ENCODE measurements around the gene MMD2.

The MMD2 gene

DNA sequence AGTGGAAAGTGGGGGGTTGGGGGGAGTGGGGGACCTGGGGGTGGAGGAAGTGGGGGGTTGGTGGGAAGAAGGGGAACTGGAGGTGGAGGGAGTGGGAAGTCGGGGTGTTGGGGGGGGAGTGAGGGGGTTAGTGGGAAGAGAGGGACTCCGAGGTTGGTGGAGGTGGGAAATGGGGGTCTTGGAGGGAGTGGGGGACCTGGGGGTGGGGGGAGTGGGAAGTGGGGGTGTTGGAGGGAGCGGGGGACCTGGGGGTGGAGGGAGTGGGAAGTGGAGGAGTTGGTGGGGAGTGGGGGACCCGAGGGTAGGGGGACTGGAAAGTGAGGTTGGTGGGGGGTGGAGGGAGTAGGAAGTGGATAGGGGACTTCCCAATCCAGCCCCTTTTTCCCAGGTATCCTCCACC, 906 bp upstream of the MMD2 start:
- no peak for DNase-seq (ENCODE audit: extremely low read depth in 1 of 2, low read depth in 1 of 2)

- no peak for DNase-seq (ENCODE audit: extremely low read depth in 1 of 2, low read depth in 1 of 2)
Observed at GRCh38 chr7:4959306-4959705, 319 bp upstream of the MMD2 start.

DNA sequence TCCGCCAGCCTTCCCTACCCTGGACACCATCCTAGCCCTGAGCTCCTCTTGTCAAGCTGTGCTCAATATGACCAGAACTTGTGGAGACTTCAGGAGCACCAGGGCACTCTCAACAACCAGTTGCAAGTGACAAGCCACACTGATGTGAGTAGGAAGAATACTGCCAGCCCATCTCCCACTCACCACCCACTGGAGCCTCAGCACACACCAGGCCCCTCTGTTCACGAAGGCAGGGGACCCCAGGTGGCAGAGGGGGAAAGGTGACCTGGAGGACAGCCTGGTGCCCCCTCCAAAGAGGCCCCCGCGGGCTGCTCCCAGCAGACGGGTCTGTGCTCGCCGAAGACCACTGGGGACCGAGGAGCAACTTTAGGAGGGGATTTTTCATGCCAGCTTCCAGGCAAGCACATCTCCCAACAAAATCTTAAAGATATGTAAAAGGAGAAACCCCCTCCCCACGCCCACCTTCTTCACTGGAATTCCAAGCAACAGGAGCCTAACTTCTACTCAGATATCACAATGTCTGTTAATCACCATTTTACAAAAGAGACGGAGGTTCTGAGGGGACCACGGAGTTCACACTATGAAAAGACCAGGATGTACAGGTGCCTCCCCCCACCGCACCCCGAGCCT, 1.0 kb downstream of the MMD2 start:
- no peak for DNase-seq (ENCODE audit: extremely low read depth in 1 of 2, low read depth in 1 of 2)

DNA sequence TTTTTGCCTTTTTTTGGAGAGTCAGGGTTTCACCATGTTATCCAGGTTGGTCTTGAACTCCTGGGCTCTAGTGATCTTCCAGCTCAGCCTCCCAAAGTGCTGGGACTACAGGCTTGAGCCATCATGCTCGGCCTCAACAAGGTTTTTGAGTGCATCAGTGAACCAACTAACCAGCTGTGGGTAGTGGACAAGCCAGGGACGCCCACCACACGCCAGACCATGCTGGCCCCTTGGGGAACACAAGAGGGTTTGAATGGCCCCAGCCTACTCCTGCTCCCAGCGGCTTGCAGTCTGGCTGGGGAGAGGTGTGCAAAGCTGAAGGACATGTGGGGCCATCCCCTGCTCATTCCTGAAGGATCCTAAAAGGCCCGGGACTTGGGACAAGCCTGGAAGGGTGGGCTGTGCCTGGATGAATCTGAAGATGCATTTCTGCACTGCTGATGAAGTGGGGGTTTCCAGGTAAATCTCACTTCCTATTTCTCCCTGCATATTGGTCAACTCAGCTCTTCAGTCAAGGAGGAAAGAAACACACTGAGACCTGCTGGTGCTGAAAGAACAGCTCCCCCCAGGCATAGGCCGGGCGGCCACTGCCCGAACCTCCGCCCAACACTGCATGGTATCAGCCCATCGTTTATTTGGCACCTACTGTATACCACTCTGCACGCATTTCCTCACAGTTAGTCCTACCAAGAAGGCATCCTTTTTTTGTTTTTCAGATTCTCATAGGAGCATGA, 6.9 kb downstream of the MMD2 start:
- no peak for DNase-seq (ENCODE audit: extremely low read depth in 1 of 2, low read depth in 1 of 2)

GRCh38 chr7:4951304-4951703, 7.7 kb downstream of the MMD2 start:
- no peak for DNase-seq (ENCODE audit: extremely low read depth in 1 of 2, low read depth in 1 of 2)

- no peak for DNase-seq (ENCODE audit: extremely low read depth in 1 of 2, low read depth in 1 of 2)
Observed at GRCh38 chr7:4948402-4948801, 10.6 kb downstream of the MMD2 start.

- DNase-seq (ENCODE audit: extremely low read depth in 1 of 2, low read depth in 1 of 2), result no peak
Observed at GRCh38 chr7:4945949-4946348, 13.0 kb downstream of the MMD2 start.

- no peak for DNase-seq (ENCODE audit: extremely low read depth in 1 of 2, low read depth in 1 of 2)
Observed at GRCh38 chr7:4944939-4945338, 14.0 kb downstream of the MMD2 start.

GRCh38 chr7:4943297-4943696, 15.7 kb downstream of the MMD2 start:
- no peak for DNase-seq (ENCODE audit: extremely low read depth in 1 of 2, low read depth in 1 of 2)

DNA sequence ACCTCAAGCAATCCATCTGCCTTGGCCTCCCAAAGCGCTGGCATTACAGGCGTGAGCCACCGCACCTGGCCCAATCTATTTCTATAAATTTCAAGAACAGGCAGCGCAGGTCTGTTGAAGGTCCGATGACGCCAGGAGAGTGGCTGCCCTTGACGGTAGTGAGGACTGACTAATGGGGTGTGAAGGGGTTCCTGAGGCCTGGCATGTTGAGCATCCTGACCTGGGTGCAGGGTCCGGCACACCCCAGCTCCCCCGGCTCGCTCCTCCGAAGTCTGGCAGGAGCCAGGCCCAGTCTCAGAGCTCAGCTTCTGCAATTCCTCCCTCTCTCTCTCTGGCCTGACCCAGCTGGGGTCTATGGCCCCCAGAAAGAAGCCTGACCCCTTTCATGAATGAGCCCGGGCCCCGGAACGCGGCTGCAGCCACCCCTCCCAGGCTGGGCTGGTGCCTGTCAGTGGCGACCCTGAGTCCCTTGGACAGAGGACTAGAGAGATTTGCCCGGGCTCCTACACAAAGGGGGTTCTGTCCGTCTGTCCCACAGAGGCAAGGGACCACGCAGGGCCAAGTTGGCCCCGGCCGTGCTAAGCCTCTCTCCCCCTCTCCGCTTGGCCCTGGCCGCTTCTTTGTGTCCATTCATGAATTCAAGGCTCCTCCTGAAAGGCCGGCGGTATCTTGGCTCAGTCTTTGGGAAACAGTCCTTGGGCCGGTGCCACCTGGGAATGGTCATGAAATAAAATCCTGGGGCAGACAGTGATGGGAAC, 18.8 kb downstream of the MMD2 start:
- no peak for DNase-seq (ENCODE audit: extremely low read depth in 1 of 2, low read depth in 1 of 2)

GRCh38 chr7:4937411-4937810, 21.6 kb downstream of the MMD2 start:
- no peak for DNase-seq (ENCODE audit: extremely low read depth in 1 of 2, low read depth in 1 of 2)

DNA sequence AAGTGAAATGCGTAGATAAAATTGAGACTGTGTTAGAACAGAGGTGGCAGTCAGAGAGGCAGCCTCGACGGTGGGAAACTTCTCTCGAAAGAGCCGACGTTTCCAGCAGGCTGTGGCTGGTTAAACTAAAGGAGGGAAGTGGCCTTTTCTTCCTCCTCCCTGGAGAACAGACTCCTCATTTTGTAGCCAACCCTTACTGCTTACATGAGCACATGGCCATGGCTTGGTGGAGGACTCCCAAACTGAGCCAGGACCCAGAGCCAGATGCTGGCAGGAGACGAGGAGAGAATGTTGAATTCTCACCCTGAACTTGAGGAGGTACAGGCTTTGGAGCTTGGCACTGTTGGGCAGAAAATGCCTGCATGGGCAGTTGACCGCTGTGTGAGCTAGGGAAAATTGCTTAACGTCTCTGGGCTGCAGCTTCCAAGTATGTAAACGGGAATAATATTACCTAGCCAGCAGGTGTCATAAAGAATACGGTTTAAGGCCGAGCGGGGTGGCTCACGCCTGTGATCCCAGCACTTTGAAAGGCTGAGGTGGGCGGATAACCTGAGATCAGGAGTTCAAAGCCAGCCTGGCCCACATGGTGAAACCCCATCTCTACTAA, 24.5 kb downstream of the MMD2 start:
- DNase-seq (ENCODE audit: extremely low read depth in 1 of 2, low read depth in 1 of 2), result no peak

- no peak for DNase-seq (ENCODE audit: extremely low read depth in 1 of 2, low read depth in 1 of 2)
Observed at GRCh38 chr7:4931943-4932342, 27.0 kb downstream of the MMD2 start.

DNA sequence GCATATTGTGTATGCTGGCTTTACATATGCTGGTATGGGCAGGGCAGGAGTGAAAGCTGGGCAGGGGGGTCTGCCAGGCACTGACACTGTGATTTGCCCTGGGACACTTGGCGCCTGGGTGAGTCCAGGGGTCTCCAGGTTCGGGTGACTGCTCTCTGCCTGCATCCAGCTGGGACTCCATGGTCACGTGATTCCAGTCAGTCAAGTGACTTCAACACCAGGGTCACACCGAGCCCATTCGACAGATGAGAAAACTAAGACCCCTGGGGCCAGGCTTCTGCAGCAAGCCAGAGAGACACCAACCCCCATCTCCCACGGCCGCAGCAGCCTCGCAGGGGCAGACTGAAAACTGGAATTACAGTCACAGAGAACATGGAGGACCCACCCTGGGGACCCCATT, 30.0 kb downstream of the MMD2 start:
- DNase-seq (ENCODE audit: extremely low read depth in 1 of 2, low read depth in 1 of 2), result no peak

DNA sequence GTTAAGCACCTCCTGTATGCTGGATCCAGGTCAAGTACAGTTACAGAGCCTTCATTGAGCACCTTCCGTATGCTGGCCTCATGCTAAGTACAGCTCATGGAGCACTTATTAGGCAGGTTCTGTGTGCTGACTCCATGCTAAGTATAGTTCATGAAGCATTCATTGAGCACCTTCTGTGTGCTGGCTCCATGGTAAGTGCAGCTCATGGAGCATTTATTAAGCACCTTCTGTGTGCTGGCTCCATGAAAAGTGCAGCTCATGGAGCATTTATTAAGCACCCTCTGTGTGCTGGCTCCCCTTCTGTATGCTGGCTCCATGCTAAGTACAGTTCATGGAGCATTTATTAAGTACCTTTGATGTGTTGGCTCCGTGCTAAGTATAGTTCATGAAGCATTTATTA, 30.5 kb downstream of the MMD2 start:
- DNase-seq (ENCODE audit: extremely low read depth in 1 of 2, low read depth in 1 of 2), result no peak

DNA sequence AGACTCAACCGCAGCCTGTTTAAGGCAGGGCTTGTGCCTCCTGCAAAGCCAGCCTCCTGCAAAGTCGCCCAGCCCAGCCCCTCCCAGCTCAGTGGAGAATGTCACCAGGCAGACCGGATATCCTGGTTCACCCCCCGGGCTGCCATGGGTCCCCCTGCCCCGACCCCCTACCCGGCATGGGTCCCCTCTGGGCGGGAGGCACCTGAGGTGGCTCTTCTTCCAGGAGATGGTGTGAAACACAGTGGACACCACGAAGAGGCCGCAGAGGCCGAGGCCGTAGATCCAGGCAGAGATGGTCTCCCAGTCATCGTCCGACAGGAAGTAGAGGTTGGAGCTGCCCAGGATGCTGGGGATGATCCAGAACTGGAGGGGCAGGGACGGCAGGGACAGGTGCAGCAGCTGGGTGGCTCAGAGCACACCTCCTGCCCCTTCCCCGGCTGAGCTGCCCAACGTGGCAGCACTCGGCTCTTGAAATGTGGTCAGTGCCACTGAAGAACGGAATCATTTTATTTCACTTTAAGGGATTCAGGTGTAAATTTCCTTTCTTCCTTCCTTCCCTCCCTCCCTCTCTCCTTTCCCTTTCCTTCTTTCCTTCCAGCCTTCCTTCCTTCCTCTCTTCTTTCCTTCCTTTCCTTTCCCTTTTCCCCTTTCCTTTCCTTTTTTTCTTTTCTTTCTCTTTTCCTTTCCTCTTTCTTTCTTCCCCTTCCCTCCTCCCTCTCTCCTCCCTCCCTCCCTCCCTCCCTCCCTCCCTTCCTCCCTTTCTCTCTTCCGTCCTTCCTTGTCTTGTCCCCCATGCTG, 38.8 kb downstream of the MMD2 start:
- no peak for DNase-seq (ENCODE audit: extremely low read depth in 1 of 2, low read depth in 1 of 2)

DNA sequence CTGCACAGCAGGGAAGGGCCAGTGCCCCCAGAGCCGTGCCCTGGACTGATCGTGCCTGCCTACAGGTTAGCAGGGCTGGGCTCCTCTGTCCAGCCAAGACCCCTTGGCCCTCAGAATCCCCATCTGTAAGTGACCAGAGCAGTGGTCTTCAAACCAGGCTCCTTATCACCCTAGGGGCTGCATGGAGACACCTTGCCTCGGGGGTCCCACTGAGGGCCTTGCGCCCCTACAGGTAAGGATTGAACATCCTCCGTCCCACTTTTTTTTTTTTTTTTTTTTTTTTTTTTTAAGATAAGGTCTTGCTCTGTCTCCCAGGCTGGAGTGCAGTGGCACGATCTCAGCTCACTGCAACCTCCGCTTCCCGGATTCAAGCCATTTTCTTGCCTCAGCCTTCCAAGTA, 42.9 kb downstream of the MMD2 start:
- no peak for DNase-seq (ENCODE audit: extremely low read depth in 1 of 2, low read depth in 1 of 2)

GRCh38 chr7:4911111-4911828, 47.7 kb downstream of the MMD2 start:
- no peak for DNase-seq (ENCODE audit: extremely low read depth in 1 of 2, low read depth in 1 of 2)

DNA sequence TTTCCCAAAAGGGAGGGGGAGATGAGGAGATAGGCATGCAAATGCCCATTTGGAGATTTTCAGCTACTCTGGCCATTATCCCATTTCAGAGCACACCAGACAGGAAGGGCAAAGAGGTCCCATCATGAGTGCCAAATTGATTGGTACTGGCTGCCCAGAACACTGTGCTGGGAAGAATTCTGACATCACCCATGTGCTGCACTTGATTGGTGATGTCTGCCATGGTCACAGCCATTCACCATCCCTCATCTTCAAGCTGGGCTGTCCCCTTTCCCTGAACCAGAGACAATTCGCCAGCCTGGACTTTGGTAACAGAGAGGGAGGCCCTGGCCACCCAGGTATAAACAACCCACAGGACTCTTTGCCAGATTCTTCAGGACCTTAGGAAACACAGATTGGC, 52.3 kb downstream of the MMD2 start:
- DNase-seq (ENCODE audit: extremely low read depth in 1 of 2, low read depth in 1 of 2), result no peak

- DNase-seq (ENCODE audit: extremely low read depth in 1 of 2, low read depth in 1 of 2), result no peak
Observed at GRCh38 chr7:4905171-4905570, 53.8 kb downstream of the MMD2 start.
